Nephron (organoid): ENCODE data around the gene KHDC1.
"Not testable (repeated sequence)": the region's sequence is repeated elsewhere in the genome, so short reads cannot be mapped to it uniquely, and the experiment has no call there.

Experiments used
- H3K27ac Mint-ChIP-seq, 3 experiments: 2 replicates each; pipeline ENCODE4 v1.8.0; 2020; ENCODE audit warnings: mixed read lengths in 3 of 3, mild to moderate bottlenecking in 2 of 3, moderate library complexity in 1 of 3
- H3K27me3 Mint-ChIP-seq: 2 replicates; pipeline ENCODE4 v1.8.0; 2021; ENCODE audit warnings: low read depth, mild to moderate bottlenecking, moderate library complexity, mixed read lengths
- H3K36me3 Mint-ChIP-seq: 2 replicates; pipeline ENCODE4 v1.8.0; 2020; ENCODE audit warnings: low read depth, mixed read lengths
- H3K4me1 Mint-ChIP-seq: 2 replicates; pipeline ENCODE4 v1.8.0; 2020; ENCODE audit warnings: mixed read lengths
- H3K4me3 Mint-ChIP-seq, 3 experiments: 2 replicates each; pipeline ENCODE4 v1.8.0; 2020; ENCODE audit warnings: mild to moderate bottlenecking in 3 of 3, mixed read lengths in 3 of 3, moderate library complexity in 2 of 3
- H3K9me3 Mint-ChIP-seq: 2 replicates; pipeline ENCODE4 v1.8.0; 2020; ENCODE audit warnings: mixed read lengths
- CTCF ChIP-seq, 3 experiments: fragments of 200-600 bp; sonication (generic); IDR thresholded peaks; one replicate each; pipeline ENCODE4 v1.5.0; 2021; ENCODE audit warnings: antibody characterized with exemption in 3 of 3; ENCODE audit not compliant: unreplicated experiment in 3 of 3

Gene KHDC1

DNA sequence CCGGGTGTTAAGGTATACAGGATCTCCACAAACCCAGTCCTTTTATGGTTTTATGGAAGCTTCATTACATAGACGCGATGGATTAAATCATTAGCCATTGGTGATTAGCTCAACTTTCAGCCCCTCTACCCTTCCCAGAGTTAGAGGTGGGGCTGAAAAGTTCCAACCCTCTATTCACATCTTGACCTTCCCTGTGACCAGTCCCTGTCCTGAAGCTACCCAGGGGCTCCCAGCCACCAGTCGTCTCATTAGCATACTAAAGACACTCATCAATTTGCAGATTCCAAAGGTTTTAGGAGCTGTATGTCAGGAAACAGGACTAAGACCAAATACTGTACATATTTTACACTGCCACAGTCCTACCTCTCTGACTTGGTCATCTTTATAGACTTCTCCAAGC is 58.7 kb downstream of the KHDC1 start:
- Mint-ChIP-seq H3K4me1 (no peaks in the 10 kb centered on the region), H3K36me3 (no peaks in the 10 kb centered on the region), H3K4me3 (no peak overlapping the region), H3K9me3 (peaks cover 4% of the 10 kb centered on the region), H3K27ac (no peak overlapping the region), H3K27me3 (peaks cover 4% of the 10 kb centered on the region)
- TF ChIP-seq CTCF (IDR thresholded peaks at IDR 0.05; ENCODE audit: unreplicated experiment in 3 of 3) = no peak

GRCh38 chr6:73203098-73203497 is 59.9 kb downstream of the KHDC1 start:
- Mint-ChIP-seq H3K4me1 (no peaks in the 10 kb centered on the region), H3K27me3 (peaks cover 4% of the 10 kb centered on the region), H3K27ac (no peak overlapping the region), H3K36me3 (no peaks in the 10 kb centered on the region), H3K9me3 (peaks cover 4% of the 10 kb centered on the region), H3K4me3 (no peak overlapping the region)
- TF ChIP-seq CTCF (IDR thresholded peaks at IDR 0.05; ENCODE audit: unreplicated experiment in 3 of 3) = no peak

- Mint-ChIP-seq H3K9me3 (peaks cover 4% of the 10 kb centered on the region), H3K4me1 (no peaks in the 10 kb centered on the region), H3K27ac (no peak overlapping the region)
Measured at GRCh38 chr6:73200735-73201134, 62.3 kb downstream of the KHDC1 start.

DNA sequence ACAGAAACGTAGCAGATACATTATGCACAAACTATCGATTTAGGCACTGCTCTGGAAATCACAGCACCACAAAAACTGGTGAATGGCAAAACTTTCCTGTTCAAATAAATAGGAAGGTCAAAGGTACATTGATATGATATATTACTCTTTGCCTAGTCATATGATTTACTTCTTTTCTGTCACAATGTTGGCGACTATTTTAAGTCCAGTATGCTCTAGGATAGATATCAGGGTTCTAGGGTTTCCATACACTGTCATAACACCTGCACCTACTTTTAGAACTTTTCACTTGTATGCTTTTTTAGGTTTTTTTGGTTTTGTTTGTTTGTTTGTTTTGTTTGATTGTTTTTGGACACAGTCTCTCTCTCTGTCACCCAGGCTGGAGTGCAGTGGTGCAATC is 62.7 kb downstream of the KHDC1 start:
- H3K27me3 Mint-ChIP-seq = peaks cover 4% of the 10 kb centered on the region
- H3K9me3 Mint-ChIP-seq = peaks cover 4% of the 10 kb centered on the region
- no peaks in the 10 kb centered on the region for H3K36me3 Mint-ChIP-seq
- no peak for TF ChIP-seq CTCF (IDR thresholded peaks at IDR 0.05; ENCODE audit: unreplicated experiment in 3 of 3)
- H3K4me3 Mint-ChIP-seq = no peak overlapping the region
- H3K4me1 Mint-ChIP-seq = no peaks in the 10 kb centered on the region
- no peak overlapping the region for H3K27ac Mint-ChIP-seq

More at GRCh38 chr6:73200735-73201134, 62.3 kb downstream of the KHDC1 start:
- Mint-ChIP-seq H3K36me3 (no peaks in the 10 kb centered on the region), H3K27me3 (peaks cover 4% of the 10 kb centered on the region), H3K4me3 (no peak overlapping the region)
- TF ChIP-seq CTCF (IDR thresholded peaks at IDR 0.05; ENCODE audit: unreplicated experiment in 3 of 3) = no peak

DNA sequence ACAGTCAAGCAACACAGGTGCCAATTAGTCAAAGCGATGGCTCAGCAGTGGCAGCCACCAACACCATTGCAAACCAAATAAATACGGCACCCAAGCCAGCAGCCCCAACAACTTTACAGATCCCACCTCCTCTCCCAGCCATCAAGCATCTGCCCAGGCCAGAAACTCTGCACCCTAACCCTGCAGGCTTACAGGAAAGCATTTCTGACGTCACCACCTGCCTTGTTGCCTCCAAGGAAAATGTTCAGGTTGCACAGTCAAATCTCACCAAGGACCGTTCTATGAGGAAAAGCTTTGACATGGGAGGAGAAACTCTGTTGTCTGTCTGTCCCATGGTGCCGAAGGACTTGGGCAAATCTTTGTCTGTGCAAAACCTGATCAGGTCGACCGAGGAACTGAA is 68.3 kb downstream of the KHDC1 start:
- Mint-ChIP-seq H3K36me3 (no peaks in the 10 kb centered on the region), H3K4me3 (no peak overlapping the region), H3K27ac (no peak overlapping the region), H3K4me1 (no peaks in the 10 kb centered on the region), H3K9me3 (no peaks in the 10 kb centered on the region), H3K27me3 (no peaks in the 10 kb centered on the region)
- TF ChIP-seq CTCF (IDR thresholded peaks at IDR 0.05; ENCODE audit: unreplicated experiment in 3 of 3) = no peak

- not testable (repeated sequence) for H3K4me3 Mint-ChIP-seq, H3K36me3 Mint-ChIP-seq, H3K9me3 Mint-ChIP-seq, H3K27ac Mint-ChIP-seq, H3K27me3 Mint-ChIP-seq, H3K4me1 Mint-ChIP-seq
Measured at GRCh38 chr6:73193302-73193701, 69.7 kb downstream of the KHDC1 start.
